Muscle of leg (tissue), 11 donors: ENCODE results near the gene CCDC106. TPM values are rescaled to one million over a fixed set of nuclear protein-coding genes. Genes with fewer than 3 reads are reported as not detected.

Experiments
- DNase-seq: peaks from one replicate; pipeline ENCODE4 v3.0.0; 2013
- H3K27ac ChIP-seq: one replicate; pipeline ENCODE4 v1.5.1; 2013; ENCODE audit warnings: mild to moderate bottlenecking, low read length, control low read depth
- H3K27me3 ChIP-seq: one replicate; pipeline ENCODE4 v1.6.1; 2013; ENCODE audit warnings: low read length; ENCODE audit not compliant: control insufficient read depth, insufficient read depth
- H3K36me3 ChIP-seq: one replicate; pipeline ENCODE4 v1.6.1; 2013; ENCODE audit warnings: low read length; ENCODE audit not compliant: control insufficient read depth, insufficient read depth
- H3K4me1 ChIP-seq: one replicate; pipeline ENCODE4 v1.6.1; 2013; ENCODE audit warnings: low read length; ENCODE audit not compliant: control insufficient read depth, insufficient read depth
- H3K4me3 ChIP-seq: one replicate; pipeline ENCODE4 v1.5.1; 2013; ENCODE audit warnings: low read length, control low read depth
- H3K9me3 ChIP-seq: replicated peaks from 2 replicates; pipeline ENCODE4 v1.6.1; 2013; ENCODE audit warnings: low read depth, low read length; ENCODE audit not compliant: control insufficient read depth
- WGBS: methylation state at CpG from one replicate; pipeline ENCODE4 v1.1.5; 2013; ENCODE audit warnings: missing lambda C conversion rate; ENCODE audit not compliant: insufficient coverage; 5-methylcytosine and 5-hydroxymethylcytosine counted together
- polyA plus RNA-seq, 8 donors: library from polyadenylated mRNA; unstranded; fragments of 120-200 nt; gene quantifications; one replicate each; pipeline versions ENCODE4 v1.2.1 to v1.2.3, GENCODE V29; 2013; ENCODE audit warnings: inconsistent platforms in 1 of 8, low replicate concordance in 1 of 8; ENCODE audit not compliant: insufficient read length in 8 of 8, insufficient read depth in 1 of 8
- total RNA-seq: library from RNA; stranded (reverse); fragments of 120-200 nt; gene quantifications from one replicate; pipeline ENCODE4 v1.2.4, GENCODE V29; 2013

Gene CCDC106
- total and polyA plus RNA-seq, 9 donors = 5.3 to 16.4 (median 14.7) TPM

DNA sequence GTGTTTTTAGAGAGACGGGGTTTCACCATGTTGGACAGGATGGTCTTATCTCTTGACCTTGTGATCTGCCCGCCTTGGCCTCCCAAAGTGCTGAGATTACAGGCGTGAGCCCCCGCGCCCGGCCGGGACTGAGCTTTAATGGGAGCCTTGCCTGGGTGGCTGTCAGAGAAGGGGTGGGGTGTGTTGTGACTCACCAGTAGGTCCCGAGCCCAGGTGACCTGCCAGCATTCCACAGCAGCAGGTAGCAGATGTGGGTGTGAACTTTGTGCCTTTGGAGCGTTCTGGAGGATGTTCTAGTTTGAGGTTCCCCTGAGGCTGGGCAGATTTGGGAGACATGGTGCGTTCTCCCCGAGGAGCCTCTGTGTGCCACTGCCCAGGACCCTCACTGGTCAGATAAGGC, 19.9 kb downstream of the CCDC106 start:
- no peak for DNase-seq
- Histone ChIP-seq H3K27me3 (no peaks in the 10 kb centered on the region), H3K9me3 (no peaks in the 10 kb centered on the region), H3K4me1 (peaks cover 4% of the 10 kb centered on the region), H3K36me3 (peaks cover 75% of the 10 kb centered on the region), H3K4me3 (no peak overlapping the region), H3K27ac (no peak overlapping the region)
- WGBS = 90% methylated on average over 11 of the region's 11 CpGs

DNA sequence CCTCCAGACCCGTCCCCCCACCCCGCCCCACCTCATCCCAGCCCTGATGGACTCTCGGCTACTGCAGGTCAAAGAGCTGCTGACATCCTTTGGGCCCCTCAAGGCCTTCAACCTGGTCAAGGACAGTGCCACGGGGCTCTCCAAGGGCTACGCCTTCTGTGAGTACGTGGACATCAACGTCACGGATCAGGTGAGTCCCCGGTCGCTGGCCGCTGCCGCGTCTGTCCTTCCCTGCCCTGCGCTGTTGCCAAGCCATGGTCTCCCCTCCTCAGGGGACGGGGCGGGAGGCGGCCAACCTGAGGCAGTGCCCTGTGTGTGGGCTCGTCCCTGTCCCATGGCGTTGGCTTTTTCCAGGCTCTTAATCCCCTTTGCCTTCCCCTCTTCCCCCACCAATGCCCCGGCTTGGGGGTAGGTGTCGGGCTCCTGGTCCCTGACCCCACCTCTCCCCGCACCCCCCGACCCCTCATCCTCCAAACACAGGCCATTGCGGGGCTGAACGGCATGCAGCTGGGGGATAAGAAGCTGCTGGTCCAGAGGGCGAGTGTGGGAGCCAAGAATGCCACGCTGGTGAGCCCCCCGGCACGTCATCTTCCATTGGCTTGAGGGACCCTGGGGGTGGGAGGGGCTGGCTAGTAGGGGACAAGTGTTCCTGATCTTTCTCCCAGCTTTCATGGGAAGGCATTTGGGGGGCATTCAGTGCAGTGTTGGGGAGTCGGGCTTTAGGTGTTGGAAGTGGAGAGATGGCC, 20.8 kb downstream of the CCDC106 start:
- Histone ChIP-seq H3K9me3 (no peaks in the 10 kb centered on the region), H3K4me3 (no peak overlapping the region), H3K4me1 (peaks cover 4% of the 10 kb centered on the region), H3K36me3 (peaks cover 72% of the 10 kb centered on the region), H3K27ac (no peak overlapping the region), H3K27me3 (no peaks in the 10 kb centered on the region)
- 86% methylated on average over 23 of the region's 30 CpGs for WGBS
- no peak for DNase-seq

GRCh38 chr19:55669418-55670279, 21.6 kb downstream of the CCDC106 start:
- no peak for DNase-seq
- Histone ChIP-seq H3K4me1 (peaks cover 9% of the 10 kb centered on the region), H3K27me3 (no peaks in the 10 kb centered on the region), H3K36me3 (peaks cover 66% of the 10 kb centered on the region), H3K27ac (no peak overlapping the region), H3K4me3 (no peak overlapping the region), H3K9me3 (no peaks in the 10 kb centered on the region)
- 85% methylated on average over 29 of the region's 43 CpGs for WGBS

GRCh38 chr19:55670280-55671053, 22.5 kb downstream of the CCDC106 start:
- 81% methylated on average over 22 of the region's 23 CpGs for WGBS
- Histone ChIP-seq H3K4me1 (peaks cover 10% of the 10 kb centered on the region), H3K36me3 (peaks cover 62% of the 10 kb centered on the region), H3K27me3 (no peaks in the 10 kb centered on the region), H3K9me3 (no peaks in the 10 kb centered on the region), H3K4me3 (no peak overlapping the region), H3K27ac (no peak overlapping the region)
- peak; percentile 23 for DNase-seq

DNA sequence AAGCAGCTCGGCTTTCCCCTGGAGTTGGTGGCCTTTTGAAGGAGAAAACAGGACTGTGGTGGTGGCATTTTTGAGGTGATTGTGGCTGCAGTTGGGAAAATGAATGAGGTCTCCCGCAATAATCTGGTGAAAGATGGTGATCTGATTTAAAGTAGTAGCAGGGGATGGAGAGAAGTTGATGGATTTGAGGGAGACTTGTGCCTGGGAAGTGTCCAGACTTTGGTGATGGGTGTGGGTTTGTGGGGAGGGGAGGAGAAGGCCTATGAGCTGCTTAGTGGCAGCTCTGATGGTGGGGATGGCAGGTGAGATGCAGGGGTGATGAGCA, 23.0 kb downstream of the CCDC106 start:
- WGBS = 79% methylated on average over 2 of the region's 2 CpGs
- H3K27me3 ChIP-seq = no peaks in the 10 kb centered on the region
- no peak overlapping the region for H3K4me3 ChIP-seq
- DNase-seq = no peak
- H3K4me1 ChIP-seq = peaks cover 16% of the 10 kb centered on the region
- H3K9me3 ChIP-seq = no peaks in the 10 kb centered on the region
- H3K27ac ChIP-seq = no peak overlapping the region
- H3K36me3 ChIP-seq = peaks cover 58% of the 10 kb centered on the region

DNA sequence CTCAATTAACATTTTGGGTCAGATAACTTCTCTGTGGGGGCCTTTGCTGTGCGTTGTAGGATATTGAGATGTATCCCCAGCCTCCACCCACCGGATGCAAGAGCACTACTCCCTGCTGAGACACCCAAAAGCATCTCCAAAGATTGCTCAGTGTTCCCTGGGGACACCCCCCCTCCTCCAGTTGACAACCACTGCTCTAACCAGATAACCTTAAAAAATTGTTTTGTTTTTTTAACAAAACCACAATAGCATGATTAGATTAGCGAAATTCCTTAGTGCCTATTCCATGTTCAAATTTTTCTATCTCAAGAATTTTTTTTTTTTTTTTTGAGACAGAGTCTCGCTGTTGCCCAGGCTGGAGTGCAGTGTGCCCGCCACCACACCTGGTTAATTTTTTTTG, 24.4 kb downstream of the CCDC106 start:
- WGBS = 100% methylated on average over 1 of the region's 5 CpGs
- Histone ChIP-seq H3K27ac (no peak overlapping the region), H3K36me3 (peaks cover 51% of the 10 kb centered on the region), H3K4me3 (no peak overlapping the region), H3K27me3 (no peaks in the 10 kb centered on the region), H3K9me3 (no peaks in the 10 kb centered on the region), H3K4me1 (peaks cover 28% of the 10 kb centered on the region)
- DNase-seq = no peak

DNA sequence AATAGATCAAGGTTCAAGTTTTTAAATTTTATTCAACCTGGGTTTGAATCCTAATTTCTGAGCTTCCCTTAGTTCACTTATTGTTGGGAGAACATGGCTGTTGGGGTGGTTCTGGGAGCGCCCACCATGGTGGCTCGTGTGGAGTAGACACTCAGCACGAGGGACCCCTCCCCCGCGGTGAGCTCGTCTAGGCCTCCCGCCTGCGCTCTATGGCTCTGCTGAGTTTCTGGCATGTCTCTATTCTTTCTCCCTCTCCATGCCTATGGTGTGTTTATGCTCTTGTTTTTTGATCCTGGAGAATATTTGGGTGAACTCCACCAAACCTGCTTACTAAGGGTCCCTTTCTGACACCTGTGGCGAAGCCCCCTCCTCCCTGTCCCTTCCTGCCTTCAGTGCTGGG, 25.5 kb downstream of the CCDC106 start:
- Histone ChIP-seq H3K4me1 (peaks cover 34% of the 10 kb centered on the region), H3K9me3 (no peaks in the 10 kb centered on the region), H3K27me3 (no peaks in the 10 kb centered on the region), H3K36me3 (peaks cover 52% of the 10 kb centered on the region), H3K27ac (no peak overlapping the region), H3K4me3 (no peak overlapping the region)
- DNase-seq = no peak
- 100% methylated on average over 1 of the region's 9 CpGs for WGBS

DNA sequence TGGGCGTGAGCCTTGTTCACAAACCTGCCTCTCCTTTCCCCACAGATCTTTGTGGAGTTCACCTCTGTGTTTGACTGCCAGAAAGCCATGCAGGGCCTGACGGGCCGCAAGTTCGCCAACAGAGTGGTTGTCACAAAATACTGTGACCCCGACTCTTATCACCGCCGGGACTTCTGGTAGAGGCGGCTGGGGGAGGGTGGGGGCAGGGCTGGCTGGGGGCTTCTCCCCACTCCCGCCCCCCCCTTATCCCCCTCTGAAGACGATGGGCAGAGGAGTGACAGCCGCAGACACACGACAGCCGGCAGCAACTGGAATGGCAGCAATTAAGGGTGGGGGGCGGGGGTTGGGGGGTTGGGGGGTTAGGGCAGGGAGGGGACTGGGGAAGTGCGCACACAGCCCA, 25.9 kb downstream of the CCDC106 start:
- no peak overlapping the region for H3K27ac ChIP-seq
- H3K4me1 ChIP-seq = peaks cover 34% of the 10 kb centered on the region
- 88% methylated on average over 1 of the region's 15 CpGs for WGBS

DNA sequence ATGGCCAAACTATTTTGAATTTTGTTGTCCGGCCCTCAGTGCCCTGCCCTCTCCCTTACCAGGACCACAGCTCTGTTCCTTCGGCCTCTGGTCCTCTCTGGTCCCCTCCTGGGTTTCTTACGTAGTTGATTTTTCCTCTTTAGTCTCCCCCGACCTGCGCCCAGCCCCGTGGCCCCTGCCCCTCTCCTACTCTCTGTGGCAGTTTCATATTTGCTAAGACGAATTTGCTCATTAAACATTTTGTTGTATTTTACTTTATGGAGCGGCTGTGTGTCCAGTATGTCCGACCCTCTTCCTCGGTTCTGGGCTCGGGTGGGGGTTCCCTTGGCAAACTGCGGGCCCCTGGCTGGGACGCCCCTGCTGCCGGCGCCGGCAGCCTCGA, 26.4 kb downstream of the CCDC106 start:
- Histone ChIP-seq H3K36me3 (peaks cover 51% of the 10 kb centered on the region), H3K4me3 (peak overlapping the region; percentile 76), H3K27me3 (no peaks in the 10 kb centered on the region), H3K4me1 (peaks cover 34% of the 10 kb centered on the region), H3K9me3 (no peaks in the 10 kb centered on the region), H3K27ac (peak overlapping the region; percentile 59)
- 22% methylated on average over 7 of the region's 17 CpGs for WGBS
- peak; percentile 11 for DNase-seq

More for the DNA sequence above, 25.9 kb downstream of the CCDC106 start:
- H3K9me3 ChIP-seq = no peaks in the 10 kb centered on the region
- DNase-seq = no peak
- no peak overlapping the region for H3K4me3 ChIP-seq
- peaks cover 52% of the 10 kb centered on the region for H3K36me3 ChIP-seq
- H3K27me3 ChIP-seq = no peaks in the 10 kb centered on the region
